Psoas muscle (tissue), 8 donors: Measurements from ENCODE around the gene ATP8A1. TPM values are rescaled to one million over a fixed set of nuclear protein-coding genes. Genes with fewer than 3 reads are reported as not detected.

Experiments used
- ATAC-seq, 4 donors: fragments of 200-7000 bp; cut with Tn5 transposase; one replicate each; pipeline ENCODE4 v1.9.1; 2020; ENCODE audit warnings: moderate library complexity in 3 of 4, mild to moderate bottlenecking in 2 of 4
- DNase-seq, 2 donors: peaks; one replicate each; pipeline ENCODE4 v3.0.0-alpha.2; 2020
- H3K27ac ChIP-seq: fragments of 200-600 bp; one replicate; pipeline ENCODE4 v1.8.0; 2022
- H3K27me3 ChIP-seq, 3 donors: fragments of 200-600 bp in 1 of 3; one replicate each; pipeline versions ENCODE4 v1.6.1 to v1.8.0; 2013 to 2022; ENCODE audit warnings: low read length in 2 of 3, mild to moderate bottlenecking in 2 of 3, moderate library complexity in 1 of 3; ENCODE audit not compliant: insufficient read depth in 3 of 3
- H3K36me3 ChIP-seq, 2 donors: fragments of 200-600 bp in 1 of 2; one replicate each; pipeline versions ENCODE4 v1.6.1 to v1.8.0; 2013 to 2022; ENCODE audit warnings: low read depth in 1 of 2, mild to moderate bottlenecking in 1 of 2, moderate library complexity in 1 of 2; ENCODE audit not compliant: insufficient read depth in 1 of 2
- H3K4me1 ChIP-seq: fragments of 200-600 bp; one replicate; pipeline ENCODE4 v1.8.0; 2022
- H3K4me3 ChIP-seq: fragments of 200-600 bp; one replicate; pipeline ENCODE4 v1.8.0; 2022; ENCODE audit warnings: mild to moderate bottlenecking
- H3K9me3 ChIP-seq: fragments of 200-600 bp; one replicate; pipeline ENCODE4 v1.8.0; 2022
- CTCF ChIP-seq: fragments of 200-600 bp; IDR thresholded peaks from one replicate; pipeline ENCODE4 v1.8.0; 2022; ENCODE audit warnings: antibody characterized with exemption
- WGBS, 3 donors: extraction: QIAGEN DNeasy Blood & Tissue Kit; methylation state at CpG; one replicate each; pipeline versions ENCODE4 v1.1.6 to v1.1.7; 2013; 5-methylcytosine and 5-hydroxymethylcytosine counted together
- intact Hi-C, 2 donors: fragments of 100-400 bp; cut with DNase I; formaldehyde crosslinking; loops; one replicate each; pipeline versions ENCODE4 v1.11.0 to v1.14.2; 2022
- polyA plus RNA-seq, 3 donors: library from polyadenylated mRNA; stranded (reverse); fragments of 200-250 nt; gene quantifications; one replicate each; pipeline ENCODE4 v1.2.3, GENCODE V29; 2013
- total RNA-seq, 4 donors: library from RNA; stranded (reverse); fragmentation: NEBNext Ultra II Directional in 2 of 4; extraction: Animal tissue kit (Norgen Biotek cat#: 25700) in 2 of 4; gene quantifications; one replicate each; pipeline versions ENCODE4 v1.2.1 to v1.2.4, GENCODE V29; 2021 to 2023
- donor health status: healthy with polysubstance abuse.
- donor health status: DM: no; HTN: no; CAD: no; lungs with moderate emphysema.
- donor health status: Bipolar disorder and iron deficiency.
- donor health status: healthy.
- donor health status: DM: yes; HTN: yes; CAD: no.
- donor health status: DM: no; HTN: no; CAD: no.
- donor health status: DM: no; HTN: no; CAD: no.
- donor health status: DM: yes; HTN: yes; CAD: no.

Gene ATP8A1
- total and polyA plus RNA-seq, 7 donors, result 2.2 to 26.5 (median 14.7) TPM

DNA sequence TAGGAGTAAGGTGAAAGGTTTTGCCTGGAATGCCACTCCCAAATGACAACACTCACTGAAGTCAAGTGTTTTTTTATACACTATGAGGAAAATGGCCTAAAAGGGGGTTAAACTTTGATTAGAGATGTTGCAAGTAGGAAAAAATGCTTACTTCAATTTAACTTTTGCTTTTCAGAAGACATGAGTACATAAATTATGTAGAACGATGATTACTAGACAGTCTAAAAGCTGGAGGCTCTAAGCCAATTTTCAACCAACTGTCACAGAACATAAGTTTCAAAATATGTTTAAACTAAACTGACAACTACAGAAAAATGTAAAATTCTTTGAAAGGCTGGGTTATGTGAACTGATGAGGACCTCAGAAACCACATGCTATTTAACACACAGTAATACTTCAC, 176.2 kb downstream of the ATP8A1 start:
- 68 to 77% (median 70%) methylated on average over 1 of the region's 1 CpG for WGBS, 3 donors

GRCh38 chr4:42480281-42480680, 176.6 kb downstream of the ATP8A1 start:
- Histone ChIP-seq H3K27ac (no peak overlapping the region), H3K9me3 (no peaks in the 10 kb centered on the region), H3K36me3 (no peaks in the 10 kb centered on the region), H3K4me1 (no peaks in the 10 kb centered on the region), H3K4me3 (no peak overlapping the region), H3K27me3 (no peaks in the 10 kb centered on the region)
- ATAC-seq (no peak), DNase-seq (no peak)
- intact Hi-C loops, result no loop called here
- WGBS, 3 donors, result 66 to 79% (median 72%) methylated on average over 1 of the region's 1 CpG
- no peak for TF ChIP-seq CTCF

More for the DNA sequence above, 176.2 kb downstream of the ATP8A1 start:
- DNase-seq, result no peak
- Histone ChIP-seq H3K36me3 (no peaks in the 10 kb centered on the region), H3K4me3 (no peak overlapping the region), H3K27me3 (no peaks in the 10 kb centered on the region), H3K4me1 (no peaks in the 10 kb centered on the region), H3K27ac (no peak overlapping the region), H3K9me3 (no peaks in the 10 kb centered on the region)
- TF ChIP-seq CTCF, result no peak
- ATAC-seq, result no peak
- intact Hi-C loops, result no loop called here

DNA sequence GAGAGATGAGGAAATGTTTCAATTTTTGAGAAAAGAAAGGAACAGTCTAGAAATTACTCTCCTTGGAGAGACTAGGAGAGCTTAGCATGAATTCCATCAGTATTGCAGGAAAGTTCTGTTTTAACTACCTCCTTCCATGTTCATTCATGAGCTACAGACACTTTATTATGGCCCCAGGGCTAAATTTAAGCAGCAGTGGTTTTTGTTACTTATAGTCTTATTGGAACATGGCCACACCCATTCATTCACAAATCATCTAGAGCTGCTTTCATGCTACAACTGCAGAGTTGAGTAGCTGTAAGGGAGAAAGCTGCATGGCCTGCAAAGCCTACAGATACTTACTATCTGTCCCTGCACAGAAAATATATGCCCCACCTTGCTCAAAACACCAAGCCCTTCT, 178.0 kb downstream of the ATP8A1 start:
- H3K27me3 ChIP-seq, result no peaks in the 10 kb centered on the region
- H3K9me3 ChIP-seq, result no peaks in the 10 kb centered on the region

GRCh38 chr4:42478509-42478908, 178.4 kb downstream of the ATP8A1 start:
- intact Hi-C loops, result no loop called here
- H3K27me3 ChIP-seq, result no peaks in the 10 kb centered on the region
- no peak for ATAC-seq
- 91 to 93% (median 92%) methylated on average over 2 of the region's 2 CpGs for WGBS, 3 donors
- H3K36me3 ChIP-seq, result no peaks in the 10 kb centered on the region
- DNase-seq, result no peak
- no peak overlapping the region for H3K27ac ChIP-seq
- H3K4me1 ChIP-seq, result no peaks in the 10 kb centered on the region
- no peak for TF ChIP-seq CTCF
- H3K4me3 ChIP-seq, result no peak overlapping the region
- no peaks in the 10 kb centered on the region for H3K9me3 ChIP-seq

More for the DNA sequence above, 178.0 kb downstream of the ATP8A1 start:
- Histone ChIP-seq H3K36me3 (no peaks in the 10 kb centered on the region), H3K4me3 (no peak overlapping the region), H3K27ac (no peak overlapping the region), H3K4me1 (no peaks in the 10 kb centered on the region)
- DNase-seq, result no peak
- no peak for TF ChIP-seq CTCF
- ATAC-seq, result no peak
- intact Hi-C loops, result no loop called here

DNA sequence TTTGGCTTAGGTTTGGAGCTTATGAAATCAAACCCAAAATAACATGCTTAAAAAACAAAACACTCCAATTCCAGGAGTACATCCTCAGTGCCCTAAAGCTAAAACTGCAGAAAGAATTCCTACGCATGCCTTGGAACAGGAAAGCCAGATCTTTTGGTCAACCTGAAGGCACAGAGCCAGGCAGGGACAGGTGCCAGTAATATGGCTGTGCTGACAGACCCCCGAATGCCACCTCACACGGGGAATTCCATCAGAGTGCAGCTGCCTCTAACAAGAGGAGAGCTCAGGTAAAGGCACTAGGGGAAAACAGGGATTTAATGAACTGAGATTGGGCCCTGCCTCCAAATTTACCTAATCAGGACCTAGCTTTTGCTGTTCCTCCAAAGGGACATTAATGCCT, 182.5 kb downstream of the ATP8A1 start:
- H3K4me3 ChIP-seq, result no peak overlapping the region
- 41 to 68% (median 51%) methylated on average over 3 of the region's 3 CpGs for WGBS, 3 donors
- H3K36me3 ChIP-seq, result no peaks in the 10 kb centered on the region
- no peak overlapping the region for H3K27ac ChIP-seq
- ATAC-seq, result no peak
- no peak for DNase-seq
- H3K9me3 ChIP-seq, result no peaks in the 10 kb centered on the region
- intact Hi-C loops, result no loop called here
- H3K27me3 ChIP-seq, result no peaks in the 10 kb centered on the region
- no peak for TF ChIP-seq CTCF
- no peaks in the 10 kb centered on the region for H3K4me1 ChIP-seq
